HCT116 (cell line): ENCODE results near the gene AMTN. TPM values are rescaled to one million over a fixed set of nuclear protein-coding genes. Genes with fewer than 3 reads are reported as not detected.

Experiments
- ATAC-seq: fragments of 200-7000 bp; cut with Tn5 transposase; 2 replicates; pipeline ENCODE4 v1.9.1; 2020; ENCODE audit warnings: mild to moderate bottlenecking, moderate library complexity
- BruUV-seq: library from RNA; stranded (reverse); fragments of 400-500 nt; replicated peaks from 2 replicates; lab custom pipeline; 2021; lab: Mats Ljungman, UMichigan
- CTCF ChIA-PET: fragments of 300-600 bp; sonication (Branson Sonifier 250); formaldehyde crosslinking; loops from one replicate; lab custom pipeline; 2021; ENCODE audit warnings: antibody characterized with exemption; lab: Charles Lee
- POLR2A ChIA-PET: fragments of 300-600, 350-600 bp; sonication (Branson Sonifier 250); formaldehyde crosslinking; loops from one replicate; lab custom pipeline; 2021; ENCODE audit warnings: antibody characterized with exemption; lab: Charles Lee
- RAD21 ChIA-PET, 2 experiments: fragments of 300-600 bp; sonication (Branson Sonifier 250); formaldehyde crosslinking; loops; one replicate each; lab custom pipeline; 2023; ENCODE audit warnings: low total read pairs in 2 of 2; ENCODE audit not compliant: uncharacterized antibody in 2 of 2, unreplicated experiment in 2 of 2, low non-redundant PET in 1 of 2; lab: Charles Lee
- DNase-seq: peaks from one replicate; pipeline ENCODE4 v3.0.0-alpha.2; 2010; ENCODE audit warnings: low read depth, low spot score
- H2AFZ ChIP-seq: fragments of 200-600 bp; shearing (Covaris generic), sonication (generic); 2 replicates; pipeline ENCODE4 v1.6.1; 2017; ENCODE audit warnings: low read depth, mixed run types, mixed read lengths, antibody characterized with exemption, low read length; ENCODE audit not compliant: poor library complexity, severe bottlenecking
- H3K27ac ChIP-seq: 2 replicates; pipeline ENCODE4 v1.5.1; 2012; ENCODE audit warnings: low read depth, low read length
- H3K27me3 ChIP-seq: fragments of 200-600 bp; sonication (generic); 2 replicates; pipeline ENCODE4 v1.6.1; 2016; ENCODE audit warnings: mixed run types, low read length, mixed read lengths; ENCODE audit not compliant: insufficient read depth
- H3K36me3 ChIP-seq, 2 experiments: fragments of 200-500 bp in 1 of 2; fragments of 200-600 bp in 1 of 2; sonication (Bioruptor generic) in 1 of 2; sonication (generic) in 1 of 2; 2 replicates each; pipeline versions ENCODE4 v1.5.1 to v1.6.1; 2014 to 2016; ENCODE audit warnings: low read length in 2 of 2, inconsistent platforms in 1 of 2, mixed read lengths in 1 of 2, mixed run types in 1 of 2; ENCODE audit not compliant: insufficient read depth in 2 of 2, control insufficient read depth in 1 of 2
- H3K4me1 ChIP-seq, 2 experiments: fragments of 200-600 bp in 1 of 2; sonication (generic) in 1 of 2; 2 replicates each; pipeline versions ENCODE4 v1.5.1 to v1.6.1; 2012 to 2017; ENCODE audit warnings: low read length in 2 of 2, inconsistent platforms in 1 of 2, mild to moderate bottlenecking in 1 of 2, mixed read lengths in 1 of 2, mixed run types in 1 of 2, moderate library complexity in 1 of 2; ENCODE audit not compliant: insufficient read depth in 2 of 2, control insufficient read depth in 1 of 2
- H3K4me2 ChIP-seq: fragments of 200-600 bp; sonication (generic); 2 replicates; pipeline ENCODE4 v1.6.1; 2017; ENCODE audit warnings: mixed run types, low read length, mixed read lengths
- H3K4me3 ChIP-seq, 2 experiments: fragments of 200-600 bp in 1 of 2; sonication (generic) in 1 of 2; replicated peaks in 1 of 2; 2 replicates each; pipeline ENCODE4 v1.5.1; 2011 to 2016; ENCODE audit warnings: low read length in 2 of 2, control low read depth in 1 of 2, low read depth in 1 of 2, mild to moderate bottlenecking in 1 of 2, mixed read lengths in 1 of 2, mixed run types in 1 of 2
- H3K79me2 ChIP-seq: fragments of 200-600 bp; sonication (generic); 2 replicates; pipeline ENCODE4 v1.6.1; 2017; ENCODE audit warnings: mild to moderate bottlenecking, mixed run types, low read length, moderate library complexity, mixed read lengths; ENCODE audit not compliant: insufficient read depth
- H3K9ac ChIP-seq: fragments of 200-600 bp; sonication (generic); 2 replicates; pipeline ENCODE4 v1.6.1; 2016; ENCODE audit warnings: low read length, mixed read lengths
- H3K9me2 ChIP-seq: fragments of 200-600 bp; sonication (generic), shearing (Covaris generic); 2 replicates; pipeline ENCODE4 v1.6.1; 2017; ENCODE audit warnings: mixed run types, mild to moderate bottlenecking, moderate library complexity; ENCODE audit not compliant: insufficient read depth
- H3K9me3 ChIP-seq, 2 experiments: fragments of 200-500 bp in 1 of 2; fragments of 200-600 bp in 1 of 2; sonication (Bioruptor generic) in 1 of 2; sonication (generic) in 1 of 2; 2 replicates each; pipeline ENCODE4 v1.6.1; 2014 to 2017; ENCODE audit warnings: low read length in 2 of 2, mixed read lengths in 2 of 2, inconsistent platforms in 1 of 2, low read depth in 1 of 2, mild to moderate bottlenecking in 1 of 2, mixed run types in 1 of 2, moderate library complexity in 1 of 2; ENCODE audit not compliant: control insufficient read depth in 1 of 2, insufficient read depth in 1 of 2
- H4K20me1 ChIP-seq: fragments of 200-600 bp; sonication (generic), shearing (Covaris generic); 2 replicates; pipeline ENCODE4 v1.6.1; 2017; ENCODE audit warnings: mixed run types, mild to moderate bottlenecking, moderate library complexity; ENCODE audit not compliant: insufficient read depth
- ELF1 ChIP-seq: IDR thresholded peaks from 2 replicates; pipeline ENCODE4 v1.6.1; 2012; ENCODE audit warnings: low read depth, borderline replicate concordance
- EZH2phosphoT487 ChIP-seq: fragments of 200-600 bp; IDR thresholded peaks from 2 replicates; pipeline ENCODE4 v1.6.1; 2018; ENCODE audit warnings: antibody characterized with exemption, borderline replicate concordance
- JUND ChIP-seq: IDR thresholded peaks from 2 replicates; pipeline ENCODE4 v1.6.1; 2012
- POLR2AphosphoS5 ChIP-seq: IDR thresholded peaks from 2 replicates; pipeline ENCODE4 v1.6.1; 2011; ENCODE audit warnings: mild to moderate bottlenecking, low read depth, low read length, moderate library complexity
- SP1 ChIP-seq: IDR thresholded peaks from 2 replicates; pipeline ENCODE4 v1.6.1; 2012; ENCODE audit warnings: low read depth
- SRF ChIP-seq: IDR thresholded peaks from 2 replicates; pipeline ENCODE4 v1.6.1; 2012; ENCODE audit warnings: low read depth
- TCF7L2 ChIP-seq: IDR thresholded peaks from 2 replicates; pipeline ENCODE4 v1.7.0; 2011; ENCODE audit warnings: borderline replicate concordance, inconsistent platforms; ENCODE audit not compliant: insufficient read depth, insufficient read length; ENCODE audit errors: extremely low read depth
- YY1 ChIP-seq: IDR thresholded peaks from 2 replicates; pipeline ENCODE4 v1.6.1; 2011; ENCODE audit warnings: low read length, low read depth, moderate library complexity, mild to moderate bottlenecking; ENCODE audit not compliant: insufficient replicate concordance; ENCODE audit errors: extremely low read depth
- ZBTB33 ChIP-seq: IDR thresholded peaks from 2 replicates; pipeline ENCODE4 v1.6.1; 2011; ENCODE audit warnings: mild to moderate bottlenecking, low read length, moderate library complexity; ENCODE audit not compliant: insufficient replicate concordance; ENCODE audit errors: extremely low read depth
- intact Hi-C: fragments of 100-400 bp; cut with micrococcal nuclease; formaldehyde crosslinking; loops from 2 replicates; pipeline ENCODE4 v1.10.0; 2022
- total RNA-seq: library from RNA; stranded (reverse); gene quantifications from one replicate; pipeline ENCODE4 v1.2.1, GENCODE V29; 2021; ENCODE audit not compliant: unreplicated experiment

AMTN gene
- total RNA-seq, 1 experiment from 2014 or later: not detected

- no peak overlapping the region for H2AFZ ChIP-seq
- POLR2A ChIA-PET: no interaction called here
- H3K9me3 ChIP-seq: no peaks in the 10 kb centered on the region
- RAD21 ChIA-PET: no interaction called here
- no peak overlapping the region for H3K4me2 ChIP-seq
- DNase-seq: no peak
- no peak overlapping the region for H3K27ac ChIP-seq
- H3K36me3 ChIP-seq: no peaks in the 10 kb centered on the region
- BruUV-seq: no TSS peak
- intact Hi-C loops: no loop called here
- H3K79me2 ChIP-seq: no peaks in the 10 kb centered on the region
- no peak overlapping the region for H3K4me3 ChIP-seq
- TF ChIP-seq ZBTB33: no peak
- TF ChIP-seq ELF1: no peak
- TF ChIP-seq JUND: no peak
- no peak for TF ChIP-seq SRF
- no peak for TF ChIP-seq TCF7L2
- TF ChIP-seq EZH2phosphoT487: no peak
- no peak for TF ChIP-seq SP1
- TF ChIP-seq POLR2AphosphoS5: no peak
- TF ChIP-seq YY1: no peak
- H3K9ac ChIP-seq: no peak overlapping the region
- no peaks in the 10 kb centered on the region for H3K9me2 ChIP-seq
- CTCF ChIA-PET: no interaction called here
- no peak for ATAC-seq
- H3K4me1 ChIP-seq: peaks cover 16 to 23% of the 10 kb centered on the region in 2 experiments; a peak in 3 of 4 replicates
- H3K27me3 ChIP-seq: no peaks in the 10 kb centered on the region
- no peaks in the 10 kb centered on the region for H4K20me1 ChIP-seq
These were observed 63.6 kb downstream of the AMTN start for GRCh38 chr4:70581980-70582379.

Other genes with a start within 250 kb of the AMTN start
- gene CABS1, start 183.6 kb upstream of the AMTN start, total RNA-seq: not detected
- gene SMR3A, start 157.8 kb upstream of the AMTN start, total RNA-seq: not detected
- gene SMR3B, start 135.4 kb upstream of the AMTN start, total RNA-seq: not detected
- gene OPRPN, start 120.6 kb upstream of the AMTN start, total RNA-seq: not detected
- not detected for gene MUC7, start 46.4 kb upstream of the AMTN start, total RNA-seq
- not detected for gene AMBN, start 73.7 kb downstream of the AMTN start, total RNA-seq
- gene ENAM, start 110.2 kb downstream of the AMTN start, total RNA-seq: not detected
- 0.79 TPM for gene JCHAIN, start 147.9 kb downstream of the AMTN start, total RNA-seq
- gene UTP3, start 170.0 kb downstream of the AMTN start, total RNA-seq: 33.7 TPM
- gene RUFY3, start 203.4 kb downstream of the AMTN start, total RNA-seq: 32.9 TPM